Astrocyte of the spinal cord (primary cell): ENCODE results near the gene CENPM.

Experiments used
- DNase-seq: peaks from one replicate; pipeline ENCODE4 v3.0.0; 2011; ENCODE audit warnings: low read depth, low spot score
- H3K4me3 ChIP-seq: 2 replicates; pipeline ENCODE4 v1.5.1; 2011; ENCODE audit warnings: low read depth, mild to moderate bottlenecking, low read length, moderate library complexity
- in situ Hi-C: cut with HindIII; loops from 2 replicates; pipeline ENCODE4 v1.10.0; 2017; ENCODE audit warnings: low sequenced_read_pairs
- TF ChIP-seq, protein P1 (sequence below): IDR thresholded peaks from 2 replicates; pipeline ENCODE4 v1.5.1; 2012; ENCODE audit warnings: low read depth, mild to moderate bottlenecking, low read length, inconsistent platforms

The CENPM gene

GRCh38 chr22:41917903-41918791 is 28.8 kb downstream of the CENPM start:
- TF ChIP-seq, protein P1, sequence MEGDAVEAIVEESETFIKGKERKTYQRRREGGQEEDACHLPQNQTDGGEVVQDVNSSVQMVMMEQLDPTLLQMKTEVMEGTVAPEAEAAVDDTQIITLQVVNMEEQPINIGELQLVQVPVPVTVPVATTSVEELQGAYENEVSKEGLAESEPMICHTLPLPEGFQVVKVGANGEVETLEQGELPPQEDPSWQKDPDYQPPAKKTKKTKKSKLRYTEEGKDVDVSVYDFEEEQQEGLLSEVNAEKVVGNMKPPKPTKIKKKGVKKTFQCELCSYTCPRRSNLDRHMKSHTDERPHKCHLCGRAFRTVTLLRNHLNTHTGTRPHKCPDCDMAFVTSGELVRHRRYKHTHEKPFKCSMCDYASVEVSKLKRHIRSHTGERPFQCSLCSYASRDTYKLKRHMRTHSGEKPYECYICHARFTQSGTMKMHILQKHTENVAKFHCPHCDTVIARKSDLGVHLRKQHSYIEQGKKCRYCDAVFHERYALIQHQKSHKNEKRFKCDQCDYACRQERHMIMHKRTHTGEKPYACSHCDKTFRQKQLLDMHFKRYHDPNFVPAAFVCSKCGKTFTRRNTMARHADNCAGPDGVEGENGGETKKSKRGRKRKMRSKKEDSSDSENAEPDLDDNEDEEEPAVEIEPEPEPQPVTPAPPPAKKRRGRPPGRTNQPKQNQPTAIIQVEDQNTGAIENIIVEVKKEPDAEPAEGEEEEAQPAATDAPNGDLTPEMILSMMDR: no peak
- DNase-seq: peak; percentile 61
- in situ Hi-C loops: no loop called here
- no peak overlapping the region for H3K4me3 ChIP-seq

GRCh38 chr22:41917375-41917902 is 29.5 kb downstream of the CENPM start:
- in situ Hi-C loops: no loop called here

GRCh38 chr22:41916745-41917358 is 30.1 kb downstream of the CENPM start:
- no peak for DNase-seq
- TF ChIP-seq, protein P1: no peak
- in situ Hi-C loops: no loop called here
- H3K4me3 ChIP-seq: no peak overlapping the region

More at GRCh38 chr22:41917375-41917902, 29.5 kb downstream of the CENPM start:
- H3K4me3 ChIP-seq: no peak overlapping the region
- DNase-seq: no peak
- TF ChIP-seq, protein P1: no peak

GRCh38 chr22:41915786-41916493 is 31.0 kb downstream of the CENPM start:
- no peak for DNase-seq
- TF ChIP-seq, protein P1: no peak
- in situ Hi-C loops: no loop called here
- no peak overlapping the region for H3K4me3 ChIP-seq

DNA sequence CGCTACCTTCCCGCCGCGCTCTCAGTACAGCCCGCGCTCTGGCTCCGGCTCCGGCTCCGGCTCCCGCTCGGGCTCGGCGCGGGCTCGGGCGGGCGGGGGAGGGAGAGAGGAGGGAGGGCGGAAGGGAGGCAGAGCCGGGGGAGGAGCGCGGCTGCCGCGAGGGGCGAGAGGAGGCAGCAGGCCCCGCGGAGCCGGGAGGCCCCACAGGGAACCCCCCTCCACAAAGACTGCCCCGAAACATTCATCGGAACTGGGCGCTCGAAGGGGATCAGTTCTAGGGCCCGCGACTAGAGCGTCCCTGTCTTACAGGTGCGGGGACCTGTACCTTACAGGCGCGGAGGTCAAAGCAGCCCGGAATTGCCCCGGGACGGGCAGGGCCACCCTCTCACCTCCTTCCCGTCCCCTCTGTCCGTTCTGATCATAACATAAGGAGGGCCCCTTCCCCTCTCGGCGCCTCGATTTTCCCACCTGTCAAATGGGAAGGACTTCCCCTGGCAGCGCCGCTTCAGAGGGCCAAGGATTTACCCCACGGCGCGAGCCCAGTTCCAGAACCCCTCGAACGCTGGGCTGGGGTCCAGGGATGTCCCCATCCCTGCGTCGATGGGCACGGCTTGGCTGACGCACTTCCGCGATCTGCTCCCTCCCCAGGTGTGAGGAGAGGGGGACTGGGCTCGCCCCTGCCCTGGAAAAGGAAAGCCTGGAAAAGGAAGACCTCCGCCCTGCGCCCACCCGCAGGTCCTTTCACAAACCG is 31.7 kb downstream of the CENPM start, which contains the start of gene SHISA8:
Gene SHISA8 (minus strand): TSS at position 40 of the 751 bp plus-strand sequence. CDS start 407 bp downstream, outside the sequence.
- peak; percentile 27 for DNase-seq
- in situ Hi-C loops: no loop called here
- no peak within 1 kb of the TSS for H3K4me3 ChIP-seq
- TF ChIP-seq, protein P1: no peak
